GM18505 (cell line): Measurements from ENCODE around the gene ATG101.

Source experiments
- ATAC-seq: cut with Tn5 transposase; IDR thresholded peaks from one replicate; pipeline ENCODE4 v1.9.1; 2021; ENCODE audit not compliant: unreplicated experiment
- POLR2A ChIP-seq: IDR thresholded peaks from 4 replicates; pipeline ENCODE4 v1.6.1; 2011; ENCODE audit warnings: borderline replicate concordance; ENCODE audit not compliant: insufficient read depth, insufficient read length; ENCODE audit errors: extremely low read depth

ATG101 gene

DNA sequence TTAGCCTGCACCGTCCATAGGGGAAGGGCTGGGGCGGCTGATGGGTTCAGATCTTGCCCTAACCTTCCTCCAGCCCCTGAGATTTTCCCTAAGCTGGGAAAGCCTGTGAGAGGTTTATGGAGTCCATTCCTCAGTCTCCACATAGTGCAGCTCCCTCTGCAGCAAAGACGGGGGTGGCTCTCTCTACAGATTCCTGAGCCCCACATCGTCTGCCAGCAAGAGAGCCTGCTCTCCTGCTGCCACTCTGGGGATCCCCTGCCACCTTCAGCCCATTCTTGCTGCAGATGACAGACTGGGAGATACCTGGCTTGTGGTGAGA, 12.8 kb downstream of the ATG101 start:
- no peak for ATAC-seq
- no peak for TF ChIP-seq POLR2A

DNA sequence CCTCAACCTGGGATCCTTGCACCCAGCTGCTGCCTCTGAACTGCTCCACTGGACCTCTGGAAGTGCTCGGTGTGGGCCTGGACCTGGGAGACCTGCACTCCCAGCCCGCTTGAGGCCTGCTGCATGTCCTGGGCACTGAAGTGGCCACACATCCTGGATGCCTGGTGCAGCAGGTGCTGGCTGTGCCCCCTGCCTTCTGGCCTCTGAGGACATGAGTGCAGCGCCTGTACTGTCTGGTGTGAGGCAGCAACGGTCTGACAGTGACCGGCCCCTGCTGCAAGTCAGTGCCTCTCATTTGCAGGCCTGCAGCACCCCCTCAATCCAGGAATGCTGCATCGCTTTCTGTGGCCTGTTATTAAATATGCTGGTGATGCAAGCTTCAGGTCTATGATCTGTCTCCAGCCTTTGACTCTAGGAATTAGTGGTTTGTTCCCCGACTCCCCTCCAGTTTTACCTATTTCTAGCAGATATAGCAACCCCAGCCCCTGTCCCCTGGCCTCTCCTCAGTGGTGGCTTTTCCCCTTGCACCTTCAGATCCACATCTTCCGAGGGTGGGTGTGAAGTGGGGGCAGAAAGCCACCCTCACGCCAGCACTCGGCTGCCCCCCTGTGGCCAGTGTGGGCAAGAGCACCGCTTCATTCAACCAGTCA, 13.3 kb downstream of the ATG101 start:
- no peak for ATAC-seq
- TF ChIP-seq POLR2A, result no peak

DNA sequence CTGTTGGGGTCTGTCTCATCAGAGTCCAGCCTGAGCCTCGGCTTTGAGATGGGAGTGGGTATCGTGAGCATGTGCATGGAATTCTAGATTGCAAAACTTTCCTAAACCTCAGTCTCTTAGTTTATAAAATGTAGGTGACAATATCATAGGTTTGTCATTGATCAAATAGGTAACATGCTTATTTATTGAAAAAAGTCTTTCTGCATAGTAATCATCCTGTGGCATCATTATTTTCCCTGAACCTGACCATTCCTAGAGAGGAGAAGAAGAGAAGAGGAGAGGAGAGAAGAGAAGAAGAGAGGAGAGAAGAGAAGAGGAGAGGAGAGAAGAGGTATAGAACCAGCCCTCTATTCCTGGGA, 13.8 kb downstream of the ATG101 start:
- ATAC-seq, result no peak
- no peak for TF ChIP-seq POLR2A

DNA sequence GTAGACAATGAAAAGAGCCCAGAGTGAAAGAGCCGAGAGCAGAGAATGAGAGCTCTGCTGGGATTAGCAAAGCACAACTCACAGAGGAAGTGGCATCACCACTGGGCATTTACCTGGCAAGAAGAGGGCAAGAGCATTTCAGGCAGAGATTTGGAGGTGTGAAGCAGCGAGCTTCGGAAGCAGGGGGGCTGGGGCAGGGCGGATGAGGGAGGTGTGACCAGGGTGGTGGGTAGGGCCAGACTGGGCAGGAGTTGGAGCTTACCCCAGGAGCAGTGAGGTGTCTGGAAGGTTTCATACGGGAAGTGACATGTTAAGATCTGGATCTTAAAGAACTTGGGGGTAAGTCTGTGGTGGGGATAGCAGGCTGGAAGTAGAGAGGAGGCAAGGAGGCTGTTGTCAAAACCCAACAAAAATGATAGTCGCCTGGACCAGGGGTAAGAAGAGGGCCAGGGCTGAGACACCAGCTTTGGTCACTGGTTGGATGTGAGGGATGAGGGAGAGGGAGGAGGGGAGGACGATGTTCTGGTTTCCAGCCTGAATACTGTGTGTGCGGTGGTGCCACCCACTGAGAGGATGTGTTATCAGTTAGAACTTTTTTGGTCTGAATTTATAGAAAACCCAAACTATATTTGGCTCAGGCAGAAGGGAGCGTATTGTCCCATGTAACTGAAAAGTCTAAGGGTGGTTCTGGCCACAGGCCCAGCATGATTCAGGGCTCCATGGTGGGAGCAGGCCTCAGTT, 14.9 kb downstream of the ATG101 start:
- TF ChIP-seq POLR2A, result no peak

DNA sequence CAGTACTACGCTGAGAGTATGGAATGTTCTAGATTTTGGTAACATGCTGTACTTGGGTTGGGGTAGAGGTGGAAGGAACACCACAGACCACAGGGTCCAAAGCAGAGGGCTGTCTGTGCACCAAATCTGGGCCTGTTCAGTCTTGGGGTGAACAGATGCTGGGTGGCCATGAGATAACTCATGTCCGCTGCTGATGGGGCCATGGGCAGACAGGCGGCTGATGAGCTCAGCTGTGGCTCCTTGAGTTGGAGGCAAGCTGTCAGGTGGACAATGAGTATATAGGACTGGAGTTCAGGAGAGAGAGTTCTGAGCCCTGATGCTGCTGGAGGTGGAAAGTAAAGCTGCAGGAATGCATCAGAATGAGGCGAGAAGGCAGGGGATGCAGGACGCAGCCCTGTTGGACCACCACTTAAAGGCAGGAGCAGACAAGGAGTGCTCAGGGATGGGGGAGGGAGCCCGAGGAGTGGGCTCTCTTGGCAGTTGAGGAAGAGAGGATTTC, 16.0 kb downstream of the ATG101 start:
- no peak for TF ChIP-seq POLR2A
- no peak for ATAC-seq

More for the DNA sequence above, 14.9 kb downstream of the ATG101 start:
- ATAC-seq, result no peak

DNA sequence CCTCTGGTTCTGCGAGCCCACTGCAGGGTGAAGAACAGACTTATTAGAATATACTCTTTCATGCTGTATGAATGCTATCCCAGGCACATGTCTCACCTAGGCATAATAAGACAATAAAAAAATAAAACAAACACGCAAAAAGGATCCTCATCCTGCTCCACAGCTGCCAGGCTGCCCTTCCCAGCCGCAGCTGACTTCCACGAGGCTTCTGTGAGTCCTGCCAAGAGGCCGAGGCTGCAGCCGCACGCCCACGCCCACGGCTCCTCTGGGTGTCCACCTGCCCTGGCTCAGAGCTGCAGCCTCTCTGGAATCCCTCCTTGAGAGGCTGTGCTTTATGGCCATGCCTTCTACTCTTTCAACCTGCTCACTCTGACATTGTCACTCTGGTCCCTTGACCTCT, 16.6 kb downstream of the ATG101 start:
- ATAC-seq, result no peak
- TF ChIP-seq POLR2A, result no peak

DNA sequence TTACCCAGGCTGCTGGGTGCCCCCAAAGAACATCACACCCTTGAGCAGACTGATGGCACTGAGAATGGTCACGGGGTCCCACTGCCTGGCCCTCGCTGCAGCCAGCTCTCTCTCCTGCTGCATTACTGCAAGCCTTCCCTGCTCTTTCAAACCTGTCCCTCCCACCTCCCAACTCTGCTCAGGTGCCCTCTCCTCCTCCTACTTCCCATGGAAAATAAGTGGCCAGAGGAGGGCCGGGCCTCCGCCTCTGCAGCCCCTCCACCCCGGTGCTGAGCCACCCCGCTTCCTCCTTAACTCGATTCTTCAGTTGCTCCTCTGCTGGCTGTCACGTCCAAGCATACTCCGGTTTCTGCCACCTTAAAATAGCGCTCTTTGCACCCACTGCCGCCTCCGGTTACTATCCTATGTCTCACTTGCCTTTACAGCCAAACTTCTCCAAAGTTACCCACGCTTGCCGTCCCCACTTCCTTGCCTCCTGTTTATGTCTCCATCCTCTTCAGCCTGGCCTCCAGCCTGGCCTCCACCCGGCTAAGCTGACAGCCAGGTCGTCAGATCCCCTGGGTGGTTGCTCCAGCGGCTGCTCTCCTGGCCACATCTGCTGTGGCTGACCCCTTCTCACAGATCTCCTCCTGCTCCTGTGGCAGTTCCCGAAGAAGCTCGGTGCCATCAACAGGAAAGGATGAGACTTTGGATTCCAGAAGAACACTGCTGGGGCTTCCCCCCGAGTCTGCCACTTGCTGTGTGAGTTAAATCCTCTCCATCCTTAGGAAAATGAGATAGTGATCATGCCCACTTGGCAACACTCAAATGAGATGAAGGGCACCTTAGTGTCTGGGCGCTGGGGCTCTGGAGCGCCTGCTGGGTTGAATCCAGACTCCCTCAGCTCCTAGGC, 17.4 kb downstream of the ATG101 start:
- TF ChIP-seq POLR2A, result no peak
- ATAC-seq, result no peak

DNA sequence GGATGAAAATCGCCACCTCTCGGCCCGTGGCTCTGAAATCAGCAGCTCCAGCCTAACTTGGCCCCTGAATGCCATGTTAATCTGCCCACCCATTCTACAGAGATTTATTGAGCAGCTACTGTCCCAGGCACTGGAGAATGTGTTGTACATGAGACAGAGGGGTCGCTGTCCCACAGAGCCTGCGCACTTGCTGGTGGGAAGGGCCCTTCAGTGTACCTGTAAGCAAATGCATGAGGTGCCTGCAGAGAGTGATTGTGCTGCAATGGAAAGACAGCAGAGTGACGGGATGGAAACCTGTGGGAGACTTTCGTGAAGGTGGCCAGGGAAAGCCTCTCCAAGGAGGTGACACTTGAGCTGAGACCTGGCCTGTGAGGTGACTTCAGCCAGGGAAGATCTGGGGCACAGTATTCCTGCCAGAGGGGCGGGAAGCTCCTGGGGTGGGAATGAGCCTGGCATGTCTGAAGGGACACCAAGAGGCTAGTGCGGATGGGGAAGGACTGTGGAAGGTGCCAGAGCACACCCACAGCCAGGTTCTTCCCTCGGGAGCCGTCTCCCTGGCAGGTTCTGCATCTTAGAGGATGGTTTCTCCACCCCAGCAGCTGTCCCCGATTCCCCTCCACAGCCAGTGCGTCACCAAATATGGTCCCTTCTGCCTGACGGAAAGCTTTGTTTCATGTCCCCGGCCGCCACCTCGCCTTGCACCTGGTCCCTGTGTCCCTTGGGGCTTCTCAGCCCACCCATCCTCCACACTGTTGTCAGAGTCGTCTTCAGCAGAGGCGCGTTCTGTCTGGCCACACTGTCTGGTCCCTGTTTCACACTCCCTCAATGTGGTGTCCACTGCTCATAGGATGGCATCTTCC, 18.4 kb downstream of the ATG101 start:
- ATAC-seq, result no peak
- no peak for TF ChIP-seq POLR2A

DNA sequence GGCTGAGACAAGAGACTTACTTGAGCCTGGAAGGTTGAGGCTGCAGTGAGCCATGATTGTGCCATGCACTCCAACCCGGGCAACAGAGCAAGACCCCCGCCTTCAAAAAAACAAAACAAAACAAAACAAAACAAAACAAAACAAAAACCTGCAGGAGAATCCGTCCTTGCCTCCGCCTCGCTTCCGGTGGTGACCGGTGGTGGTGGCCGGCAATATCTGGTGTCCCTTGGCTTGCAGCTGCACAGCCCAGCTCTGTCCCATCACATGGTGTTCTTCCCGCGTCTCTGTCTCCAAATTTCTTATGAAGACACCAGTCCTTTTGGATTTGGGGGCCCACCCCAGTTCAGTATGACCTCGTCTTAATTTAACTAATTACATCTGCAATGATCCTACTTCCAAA, 19.7 kb downstream of the ATG101 start:
- TF ChIP-seq POLR2A, result no peak
- ATAC-seq, result no peak

DNA sequence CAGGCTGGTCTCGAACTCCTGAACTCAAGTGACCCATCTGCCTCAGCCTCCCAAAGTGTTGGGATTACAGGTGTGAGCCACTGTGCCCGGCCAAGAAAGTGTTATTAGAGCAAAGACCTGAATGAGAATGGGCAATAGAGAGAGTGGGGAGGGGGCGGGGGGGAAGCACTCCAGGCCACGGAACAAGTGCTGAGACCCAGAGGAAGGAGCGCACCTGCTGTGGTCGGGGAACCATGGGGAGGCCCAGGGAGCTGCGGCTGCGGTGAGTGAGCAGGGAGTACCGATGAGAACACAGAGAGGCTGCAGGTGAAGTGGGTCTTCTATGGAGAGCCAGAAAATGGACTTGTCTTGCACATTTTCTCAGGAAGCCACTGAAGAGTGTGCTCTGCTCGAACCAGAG, 20.5 kb downstream of the ATG101 start:
- no peak for TF ChIP-seq POLR2A
- no peak for ATAC-seq

DNA sequence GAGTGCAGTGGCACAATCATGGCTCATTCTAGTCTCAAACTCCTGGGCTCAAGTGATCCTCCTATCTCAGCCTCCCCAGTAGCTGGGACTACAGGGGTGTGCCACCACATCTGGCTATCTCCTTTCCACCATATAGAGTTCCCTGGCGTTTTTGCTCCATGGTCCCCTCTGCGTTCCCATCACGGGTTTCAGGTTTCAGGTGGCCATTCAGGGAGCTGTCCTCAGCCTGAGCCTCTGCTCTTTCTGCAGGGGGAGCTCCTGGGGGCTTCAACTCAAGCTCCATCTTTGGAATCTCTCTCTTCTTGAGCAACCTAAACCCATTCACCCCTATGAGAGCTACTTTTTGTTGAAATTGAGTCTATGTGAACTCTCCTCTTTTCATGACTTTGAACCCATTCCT, 21.3 kb downstream of the ATG101 start:
- no peak for TF ChIP-seq POLR2A
- no peak for ATAC-seq

DNA sequence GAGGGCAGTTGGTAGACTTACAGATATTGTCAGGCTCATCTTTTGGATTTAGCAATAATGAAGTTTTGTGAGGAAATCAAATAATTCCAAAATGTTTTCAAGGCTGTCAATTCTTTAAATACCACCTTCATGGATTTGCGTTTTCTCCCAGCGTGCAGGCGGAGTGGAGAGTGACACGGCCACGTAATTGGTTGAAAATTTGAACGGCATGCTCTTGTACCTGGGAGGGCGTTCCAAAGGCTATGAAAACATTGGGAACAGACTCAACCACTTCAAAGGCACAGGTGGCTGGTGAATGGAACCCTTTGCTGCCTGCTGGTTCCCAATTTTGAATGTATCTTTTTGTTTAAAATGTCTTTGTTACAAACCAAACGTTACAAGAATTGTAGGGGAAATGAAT, 22.1 kb downstream of the ATG101 start:
- no peak for ATAC-seq
- TF ChIP-seq POLR2A, result no peak

DNA sequence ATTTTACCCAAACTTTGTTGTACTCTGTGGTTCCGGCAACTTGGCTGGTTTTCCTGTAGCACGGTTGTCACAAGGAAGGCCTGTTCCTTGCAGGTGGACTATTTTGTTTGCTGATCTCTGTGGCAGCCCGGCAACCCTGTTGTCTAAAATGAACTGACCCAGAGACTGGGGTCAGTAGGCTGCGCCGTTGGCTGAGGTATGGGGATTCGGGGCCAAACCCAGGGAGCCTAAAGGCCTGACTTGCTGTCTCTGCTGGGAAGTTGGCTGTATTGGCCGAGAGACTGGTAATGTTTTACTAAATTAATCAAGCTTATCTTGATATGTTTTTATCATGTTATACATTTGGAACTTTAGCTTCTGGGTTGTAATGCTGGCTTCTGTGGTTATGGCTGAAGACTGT, 23.6 kb downstream of the ATG101 start:
- no peak for ATAC-seq
- TF ChIP-seq POLR2A, result no peak

DNA sequence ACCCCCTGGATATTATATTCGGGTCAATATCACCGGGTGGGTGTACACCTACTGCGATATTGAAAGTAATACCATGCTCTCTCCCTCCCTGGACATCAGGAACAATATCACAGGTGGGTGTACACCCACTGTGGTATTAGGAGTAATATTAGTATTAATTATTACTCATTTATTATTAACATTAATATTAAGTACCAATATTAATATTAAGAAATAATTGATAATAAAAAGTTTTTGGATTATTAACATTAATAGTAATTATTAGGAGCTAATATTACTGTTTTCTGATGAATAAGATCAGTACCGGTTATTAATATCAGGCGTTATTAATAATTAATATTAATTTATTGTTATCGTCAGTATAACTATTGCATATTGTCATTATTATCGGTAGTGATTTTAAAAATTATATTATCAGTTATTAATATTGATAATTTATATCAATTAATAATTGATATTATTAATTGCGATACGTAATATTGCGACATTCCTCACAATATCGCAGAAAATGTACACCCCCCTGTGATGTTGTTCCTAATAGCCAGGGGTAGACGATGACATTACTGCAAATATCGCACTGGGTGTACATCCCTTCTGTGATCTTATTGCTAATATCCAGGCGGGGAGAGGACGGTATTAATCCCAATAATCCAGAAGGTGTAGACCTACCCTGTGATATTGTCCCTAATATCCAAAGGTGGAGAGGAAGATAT, 26.7 kb downstream of the ATG101 start:
- TF ChIP-seq POLR2A, result no peak
- no peak for ATAC-seq
